ENCODE measurements around the gene TEX50.
A peak's percentile ranks its signal among the peaks of the same experiment; 100 is the strongest.
"Not testable (repeated sequence)": the region's sequence is repeated elsewhere in the genome, so short reads cannot be mapped to it uniquely, and the experiment has no call there.

TEX50 gene

DNA sequence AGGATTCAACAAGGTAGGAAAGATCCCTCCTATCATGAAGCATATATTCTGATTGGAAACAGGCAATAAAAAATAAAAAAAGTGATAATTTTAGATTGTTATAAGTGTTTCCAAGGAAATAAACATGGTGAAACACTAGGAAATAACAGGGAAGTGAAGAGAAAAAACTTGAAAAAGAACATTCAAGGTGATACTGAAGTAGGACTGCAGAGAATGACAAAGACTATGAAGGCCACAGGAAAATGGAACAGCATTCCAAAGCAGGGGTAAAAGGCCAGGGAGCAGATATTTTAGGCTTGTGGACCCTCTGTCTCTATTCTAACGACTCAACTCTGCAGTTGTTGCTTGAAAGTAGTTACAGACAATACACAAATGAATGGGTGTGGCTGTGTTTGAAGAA lies 26.6 kb downstream of the TEX50 start:
- no peak for DNase-seq (ENCODE audit: low spot score)

GRCh38 chr1:173663159-173663558 lies 28.0 kb downstream of the TEX50 start:
- DNase-seq (ENCODE audit: low spot score) = no peak

GRCh38 chr1:173666646-173667045 lies 31.5 kb downstream of the TEX50 start:
- no peak for DNase-seq (ENCODE audit: low spot score)

GRCh38 chr1:173669491-173669941 lies 34.4 kb downstream of the TEX50 start, which contains the start of gene ANKRD45:
Gene ANKRD45 (minus strand): TSS chr1:173669851. CDS start chr1:173659418, 10,433 bp downstream.
- peak; percentile 75 for DNase-seq (ENCODE audit: low spot score)

DNA sequence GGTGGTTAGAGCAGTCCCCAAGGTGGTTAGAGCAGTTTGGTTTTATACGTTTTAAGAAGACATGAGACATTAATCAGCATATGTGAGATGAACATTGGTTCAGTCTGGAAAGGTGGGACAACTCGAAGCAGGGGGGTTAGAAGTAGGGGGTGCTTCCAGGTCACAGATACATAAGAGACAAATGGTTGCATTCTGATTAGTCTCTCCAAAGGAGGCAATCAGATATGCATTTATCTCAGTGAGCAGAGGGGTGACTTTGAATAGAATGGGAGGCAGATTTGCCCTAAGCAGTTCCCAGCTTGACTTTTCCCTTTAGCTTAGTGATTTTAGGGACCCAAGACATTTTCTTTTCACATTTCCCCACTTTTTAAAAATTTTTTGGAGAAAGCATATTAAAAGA lies 39.4 kb downstream of the TEX50 start:
- not testable (repeated sequence) for DNase-seq (ENCODE audit: low spot score)

- DNase-seq (ENCODE audit: low spot score) = not testable (repeated sequence)
Measured at GRCh38 chr1:173680152-173680551, 45.0 kb downstream of the TEX50 start.

- no peak for DNase-seq (ENCODE audit: low spot score)
Measured at GRCh38 chr1:173682184-173682583, 47.0 kb downstream of the TEX50 start.

GRCh38 chr1:173683838-173684237 lies 48.7 kb downstream of the TEX50 start:
- not testable (repeated sequence) for DNase-seq (ENCODE audit: low spot score)

- not testable (repeated sequence) for DNase-seq (ENCODE audit: low spot score)
Measured at GRCh38 chr1:173685121-173685520, 50.0 kb downstream of the TEX50 start.
